Measurements from ENCODE around the gene ASXL2.
"Not testable (repeated sequence)": the region's sequence is repeated elsewhere in the genome, so short reads cannot be mapped to it uniquely, and the experiment has no call there.

The ASXL2 gene

DNA sequence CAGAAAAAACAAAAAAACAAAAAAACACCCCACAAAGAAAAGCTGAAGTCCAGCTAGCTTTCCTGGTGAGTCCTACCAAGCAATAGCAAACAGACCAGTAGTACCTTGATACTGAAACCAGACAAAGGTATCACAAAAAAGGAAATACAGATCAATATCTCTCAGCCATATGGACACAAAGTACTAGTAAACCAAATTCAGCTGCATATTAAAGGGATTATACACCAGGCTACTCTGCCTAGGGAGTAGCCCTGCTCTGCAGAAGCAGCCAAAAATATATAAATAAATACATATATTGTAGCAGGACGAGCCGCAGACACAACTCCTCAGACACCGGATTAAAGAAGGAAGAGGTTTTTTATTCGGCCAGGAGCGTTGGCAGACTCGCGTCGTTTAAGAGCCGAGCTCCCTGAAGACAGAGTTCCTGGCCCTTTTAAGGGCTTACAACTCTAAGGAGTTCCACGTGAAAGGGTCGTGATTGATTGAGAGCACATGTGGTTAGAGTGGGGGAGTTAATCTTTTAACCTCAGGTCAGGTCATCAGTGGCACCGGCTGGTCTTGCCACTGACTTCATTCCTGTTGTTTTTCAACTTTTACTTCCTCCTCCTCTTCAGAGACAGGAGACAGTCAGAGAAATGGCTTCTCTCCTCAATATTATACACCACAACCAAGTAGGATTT lies 166.5 kb downstream of the ASXL2 start:
- TF ChIP-seq, protein P1, sequence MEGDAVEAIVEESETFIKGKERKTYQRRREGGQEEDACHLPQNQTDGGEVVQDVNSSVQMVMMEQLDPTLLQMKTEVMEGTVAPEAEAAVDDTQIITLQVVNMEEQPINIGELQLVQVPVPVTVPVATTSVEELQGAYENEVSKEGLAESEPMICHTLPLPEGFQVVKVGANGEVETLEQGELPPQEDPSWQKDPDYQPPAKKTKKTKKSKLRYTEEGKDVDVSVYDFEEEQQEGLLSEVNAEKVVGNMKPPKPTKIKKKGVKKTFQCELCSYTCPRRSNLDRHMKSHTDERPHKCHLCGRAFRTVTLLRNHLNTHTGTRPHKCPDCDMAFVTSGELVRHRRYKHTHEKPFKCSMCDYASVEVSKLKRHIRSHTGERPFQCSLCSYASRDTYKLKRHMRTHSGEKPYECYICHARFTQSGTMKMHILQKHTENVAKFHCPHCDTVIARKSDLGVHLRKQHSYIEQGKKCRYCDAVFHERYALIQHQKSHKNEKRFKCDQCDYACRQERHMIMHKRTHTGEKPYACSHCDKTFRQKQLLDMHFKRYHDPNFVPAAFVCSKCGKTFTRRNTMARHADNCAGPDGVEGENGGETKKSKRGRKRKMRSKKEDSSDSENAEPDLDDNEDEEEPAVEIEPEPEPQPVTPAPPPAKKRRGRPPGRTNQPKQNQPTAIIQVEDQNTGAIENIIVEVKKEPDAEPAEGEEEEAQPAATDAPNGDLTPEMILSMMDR (conservative IDR thresholded peaks at IDR 0.05), result no peak
- peak overlapping the region; percentile 76 for H3K27ac ChIP-seq

DNA sequence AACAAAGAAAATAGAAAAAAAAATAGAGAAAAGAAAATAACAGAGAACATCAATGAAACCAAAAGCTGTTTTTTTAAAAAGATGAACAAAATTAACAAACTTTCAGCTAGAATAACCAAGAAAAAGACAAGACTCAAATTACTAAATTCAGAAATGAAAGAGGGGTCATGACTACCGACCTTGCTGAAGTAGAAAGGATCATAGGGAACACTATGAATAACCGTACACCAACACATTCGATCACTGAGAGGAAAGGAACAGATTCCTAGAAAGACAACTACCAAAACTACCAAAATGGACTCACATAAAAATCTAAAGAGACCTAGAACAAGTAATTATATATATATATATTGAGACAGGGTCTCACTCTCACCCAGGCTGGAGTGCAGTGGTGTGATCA lies 167.5 kb downstream of the ASXL2 start:
- H3K27ac ChIP-seq, result peak overlapping the region; percentile 76; the same call in 1 of the 2 replicates

DNA sequence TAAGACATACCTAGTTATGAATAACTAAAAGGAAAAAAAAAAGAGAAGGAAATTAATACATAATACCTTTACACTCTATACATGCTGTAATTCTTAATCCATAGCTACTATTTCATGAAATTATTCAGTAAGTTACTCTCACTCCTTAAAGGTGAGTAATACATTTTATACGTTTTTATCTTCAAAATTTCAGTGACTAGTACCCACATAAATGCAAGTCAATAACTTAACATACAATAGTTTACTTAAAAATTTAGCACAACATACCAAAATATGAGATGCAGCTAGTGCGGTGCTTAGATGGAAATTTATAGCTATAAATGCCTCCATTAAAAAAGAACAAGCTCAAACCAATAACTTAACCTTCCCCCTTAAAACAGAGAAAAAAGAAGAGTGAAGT lies 168.9 kb downstream of the ASXL2 start:
- TF ChIP-seq, protein P1 (conservative IDR thresholded peaks at IDR 0.05), result no peak
- no peak overlapping the region for H3K27ac ChIP-seq

More for the DNA sequence above, 167.5 kb downstream of the ASXL2 start:
- TF ChIP-seq, protein P1 (conservative IDR thresholded peaks at IDR 0.05), result no peak

DNA sequence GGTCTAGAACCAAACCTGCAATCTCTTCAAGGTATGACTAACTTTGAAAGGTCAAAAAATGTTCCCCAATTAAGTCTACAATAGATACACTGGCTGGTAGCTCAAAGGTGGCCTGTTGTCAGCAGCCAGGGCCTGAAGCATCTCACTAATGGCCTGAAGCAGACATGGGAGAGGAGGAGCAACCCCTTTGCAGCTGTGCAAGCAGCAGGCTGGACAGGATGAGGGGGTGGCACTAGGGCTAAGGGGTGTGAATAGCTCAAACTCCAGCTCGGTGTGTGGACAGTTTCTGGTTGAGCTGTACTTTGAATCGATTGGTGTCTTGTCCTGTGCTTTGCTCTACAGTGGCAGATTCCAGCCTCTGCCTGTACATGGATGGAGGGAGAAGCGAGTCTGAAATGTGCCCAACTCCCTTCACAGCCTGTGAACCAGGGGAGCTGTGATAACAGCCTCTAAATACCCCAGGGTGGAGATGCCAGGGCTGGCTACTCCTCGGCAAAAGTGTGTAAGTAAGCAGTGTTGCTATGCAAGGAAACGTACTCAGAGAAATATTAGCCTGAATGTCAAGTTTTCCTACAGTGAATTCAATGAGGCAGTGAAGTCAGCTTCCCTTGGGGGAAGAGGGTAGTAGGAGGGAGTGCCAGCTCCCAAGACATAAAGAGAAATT lies 170.2 kb downstream of the ASXL2 start:
- TF ChIP-seq, protein P1 (conservative IDR thresholded peaks at IDR 0.05), result no peak
- no peak overlapping the region for H3K27ac ChIP-seq

DNA sequence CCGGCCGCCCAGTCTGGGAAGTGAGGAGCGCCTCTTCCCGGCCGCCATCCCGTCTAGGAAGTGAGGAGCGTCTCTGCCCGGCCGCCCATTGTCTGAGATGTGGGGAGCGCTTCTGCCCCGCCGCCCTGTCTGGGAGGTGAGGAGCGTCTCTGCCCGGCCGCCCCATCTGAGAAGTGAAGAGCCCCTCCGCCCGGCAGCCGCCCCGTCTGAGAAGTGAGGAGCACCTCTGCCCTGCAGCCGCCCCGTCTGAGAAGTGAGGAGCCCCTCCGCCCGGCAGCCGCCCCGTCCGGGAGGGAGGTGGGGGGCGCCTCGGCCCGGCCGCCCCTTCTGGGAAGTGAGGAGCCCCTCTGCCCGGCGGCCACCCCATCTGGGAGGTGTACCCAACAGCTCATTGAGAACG lies 172.7 kb downstream of the ASXL2 start:
- not testable (repeated sequence) for H3K27ac ChIP-seq

DNA sequence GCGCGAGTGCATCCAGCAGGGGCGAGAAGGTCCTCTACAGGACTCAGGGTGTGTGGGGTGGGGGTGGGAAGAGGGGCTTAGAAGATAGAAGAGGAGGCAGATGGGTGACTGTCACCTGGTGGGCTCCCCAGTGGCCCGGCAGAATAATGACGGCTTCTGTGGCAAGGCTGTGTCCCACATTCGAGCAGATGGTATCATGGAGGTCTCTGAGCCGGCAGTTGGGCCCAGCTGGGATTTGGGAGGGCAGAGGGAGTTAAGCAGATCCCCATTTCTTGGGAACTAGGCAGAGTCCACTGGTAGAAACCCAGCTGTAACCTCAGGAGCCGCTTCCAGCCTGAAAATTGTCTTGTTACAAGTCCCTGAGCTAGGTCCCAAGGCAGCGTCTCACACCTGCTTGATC lies 176.5 kb downstream of the ASXL2 start:
- TF ChIP-seq, protein P1 (conservative IDR thresholded peaks at IDR 0.05), result no peak
- no peak overlapping the region for H3K27ac ChIP-seq

DNA sequence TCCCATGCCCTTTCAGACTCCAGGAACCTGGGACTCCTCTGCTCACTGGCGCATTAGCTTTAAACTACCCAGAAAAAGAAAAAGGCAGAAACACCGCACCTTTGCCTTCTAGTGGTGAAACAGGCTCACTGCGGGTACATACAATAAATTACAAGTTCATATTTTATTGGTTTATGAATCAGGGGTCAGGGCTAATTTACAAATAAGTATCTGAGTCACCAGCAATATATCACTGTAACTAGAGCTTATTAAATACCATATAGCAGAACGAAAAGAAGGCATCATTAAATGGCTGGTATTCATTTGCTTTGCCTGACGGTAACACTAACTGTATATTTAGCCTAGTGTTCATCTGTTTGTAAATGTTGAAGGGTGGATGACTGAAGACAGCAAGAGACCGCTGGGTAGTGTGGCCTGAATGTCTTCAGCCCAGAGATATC lies 178.0 kb downstream of the ASXL2 start:
- TF ChIP-seq, protein P1 (conservative IDR thresholded peaks at IDR 0.05), result peak; percentile 87
- H3K27ac ChIP-seq, result peak overlapping the region; percentile 36

DNA sequence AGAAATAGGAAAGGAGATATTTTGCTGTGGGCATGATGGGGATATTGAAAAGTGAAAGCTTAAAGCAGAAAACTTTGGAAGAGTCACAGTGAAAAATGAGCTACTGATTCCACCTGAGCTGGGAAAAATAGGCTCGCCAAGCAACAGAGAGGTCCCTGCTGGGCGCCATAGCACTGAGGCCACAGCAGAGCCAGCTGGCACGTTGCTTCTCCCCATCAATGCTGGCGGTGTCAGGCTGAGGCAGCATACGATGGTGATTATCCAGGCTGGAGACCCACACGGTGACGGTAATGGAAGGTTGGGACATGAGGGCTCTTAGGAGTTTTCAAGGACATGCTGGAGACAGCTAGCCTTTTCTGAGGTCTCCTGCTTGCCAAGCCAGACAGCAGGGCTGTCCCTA lies 179.1 kb downstream of the ASXL2 start:
- H3K27ac ChIP-seq, result no peak overlapping the region
- TF ChIP-seq, protein P1 (conservative IDR thresholded peaks at IDR 0.05), result no peak
